ENCODE results near the gene CMC1. TPM values are rescaled to one million over a fixed set of nuclear protein-coding genes. Genes with fewer than 3 reads are reported as not detected.

CMC1 gene
- total RNA-seq, 1 experiment from 2014 or later: 15.9 TPM

- in situ Hi-C loops (cut with HindIII; ENCODE audit: low pct_unique_long_range_greater_than_20kb, low sequenced_read_pairs) (no loop called here), intact Hi-C loops (cut with micrococcal nuclease; ENCODE audit: unreplicated experiment) (no loop called here)
- no peak overlapping the region for H3K4me3 ChIP-seq (ENCODE audit: low read depth in 2 of 2, low read length in 2 of 2)
- DNase-seq (ENCODE audit: low read depth, low spot score) (no peak), ATAC-seq (no peak)
- peaks cover 4% of the 10 kb centered on the region; the same call in 1 of the 2 replicates for H3K36me3 ChIP-seq (ENCODE audit: control insufficient read depth, insufficient read depth, low read length)
- no TSS peak for BruUV-seq (replicated peaks)
- no peaks in the 10 kb centered on the region for H3K9me3 ChIP-seq (ENCODE audit: control insufficient read depth, insufficient read depth, low read depth, low read length)
- H3K27ac ChIP-seq (ENCODE audit: low read length): no peak overlapping the region
- POLR2A ChIA-PET: no interaction called here
- no peaks in the 10 kb centered on the region for H3K27me3 ChIP-seq (ENCODE audit: control insufficient read depth, insufficient read depth, low read length)
- TF ChIP-seq SIN3A (IDR thresholded peaks at IDR 0.05; ENCODE audit: borderline replicate concordance, insufficient read depth, low read depth, low read length) (no peak), POLR2AphosphoS5 (IDR thresholded peaks at IDR 0.05; ENCODE audit: low read depth, low read length) (no peak), TCF7L2 (IDR thresholded peaks at IDR 0.05; ENCODE audit: low read depth, low read length) (no peak), CTCF (IDR thresholded peaks at IDR 0.05) (no peak), REST (IDR thresholded peaks at IDR 0.05; ENCODE audit: insufficient read depth in 1 of 2, low read depth in 2 of 2, low read length in 1 of 2) (no peak)
- H3K4me1 ChIP-seq (ENCODE audit: control insufficient read depth, insufficient read depth, low read length): peaks cover 12% of the 10 kb centered on the region
- CTCF ChIA-PET: no interaction called here
These were observed 3.1 kb downstream of the CMC1 start for GRCh38 chr3:28244491-28244890.

DNA sequence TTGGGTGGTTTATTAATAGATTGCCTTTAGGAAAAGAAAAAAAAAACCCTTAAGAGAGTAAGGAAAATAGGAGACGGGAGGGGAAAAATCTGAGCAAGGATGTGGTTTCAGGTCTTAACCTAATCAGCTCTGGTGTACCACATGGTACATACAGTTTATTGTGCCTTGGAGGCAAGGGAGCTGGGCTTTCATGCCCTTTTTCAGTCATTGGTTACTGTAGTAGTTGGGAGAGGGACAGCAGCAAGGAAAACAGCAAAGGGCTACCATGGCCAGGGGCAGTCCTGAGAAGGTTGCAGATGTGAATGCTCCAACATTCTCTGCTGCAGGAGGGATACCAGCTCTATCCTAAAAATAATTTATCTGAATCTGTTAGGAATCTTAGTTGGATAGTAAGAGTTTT is 5.9 kb downstream of the CMC1 start:
- ChIA-PET POLR2A (no interaction called here), CTCF (no interaction called here)
- H3K9me3 ChIP-seq (ENCODE audit: control insufficient read depth, insufficient read depth, low read depth, low read length): no peaks in the 10 kb centered on the region
- H3K27ac ChIP-seq (ENCODE audit: low read length): no peak overlapping the region
- H3K36me3 ChIP-seq (ENCODE audit: control insufficient read depth, insufficient read depth, low read length): no peaks in the 10 kb centered on the region
- DNase-seq (ENCODE audit: low read depth, low spot score) (no peak), ATAC-seq (no peak)
- no peak for TF ChIP-seq SIN3A (IDR thresholded peaks at IDR 0.05; ENCODE audit: borderline replicate concordance, insufficient read depth, low read depth, low read length)
- TF ChIP-seq TCF7L2 (IDR thresholded peaks at IDR 0.05; ENCODE audit: low read depth, low read length): no peak
- no peak for TF ChIP-seq CTCF (IDR thresholded peaks at IDR 0.05)
- no peak for TF ChIP-seq REST (IDR thresholded peaks at IDR 0.05; ENCODE audit: insufficient read depth in 1 of 2, low read depth in 2 of 2, low read length in 1 of 2)
- no peak for TF ChIP-seq POLR2AphosphoS5 (IDR thresholded peaks at IDR 0.05; ENCODE audit: low read depth, low read length)
- peaks cover 7% of the 10 kb centered on the region; the same call in 1 of the 2 replicates for H3K4me1 ChIP-seq (ENCODE audit: control insufficient read depth, insufficient read depth, low read length)
- in situ Hi-C loops (cut with HindIII; ENCODE audit: low pct_unique_long_range_greater_than_20kb, low sequenced_read_pairs) (no loop called here), intact Hi-C loops (cut with micrococcal nuclease; ENCODE audit: unreplicated experiment) (no loop called here)
- BruUV-seq (replicated peaks): no TSS peak
- no peaks in the 10 kb centered on the region for H3K27me3 ChIP-seq (ENCODE audit: control insufficient read depth, insufficient read depth, low read length)
- no peak overlapping the region for H3K4me3 ChIP-seq (ENCODE audit: low read depth in 2 of 2, low read length in 2 of 2)
